ENCODE measurements around the gene GPD2. TPM values are rescaled to one million over a fixed set of nuclear protein-coding genes. Genes with fewer than 3 reads are reported as not detected.

GPD2 gene
- total and polyA plus RNA-seq, 10 of the 15 experiments (the other 5 are each of a cell fraction or from before 2014, with no cell fraction given): 10.0 to 73.5 (median 43.4) TPM

DNA sequence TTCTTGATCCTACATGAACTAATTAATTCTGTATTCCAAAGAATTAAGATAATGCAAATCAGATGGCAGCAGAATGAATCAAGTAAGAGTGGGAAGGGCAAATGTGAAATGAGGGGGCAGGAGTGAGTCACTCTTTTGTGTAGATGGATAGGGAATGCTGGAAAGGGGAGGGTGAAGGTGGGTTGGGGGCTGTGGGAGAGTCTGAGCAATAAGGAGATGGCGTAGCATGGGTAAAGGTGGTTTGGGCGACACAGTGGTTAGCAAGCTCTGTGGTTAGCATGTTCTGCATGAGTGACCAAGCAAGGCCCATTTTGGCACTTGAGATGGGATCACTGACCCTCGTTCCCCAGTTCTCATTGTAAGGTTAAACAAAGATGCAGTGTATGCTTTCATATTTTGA lies 20.4 kb downstream of the GPD2 start (continued):
- TF ChIP-seq HCFC1 (IDR thresholded peaks at IDR 0.05; ENCODE audit: low read length) (no peak), NBN (IDR thresholded peaks at IDR 0.05) (peak; percentile 70; the same call in 1 of the 2 replicates), CREM (IDR thresholded peaks at IDR 0.05; ENCODE audit: low read depth) (peak; percentile 45; the same call in 1 of the 2 replicates), ZNF207 (IDR thresholded peaks at IDR 0.05; ENCODE audit: borderline replicate concordance) (no peak), DPF2 (IDR thresholded peaks at IDR 0.05) (peak; percentile 68; the same call in 1 of the 2 replicates), YBX1 (IDR thresholded peaks at IDR 0.05) (no peak), NR2C2 (IDR thresholded peaks at IDR 0.05; ENCODE audit: borderline replicate concordance, control insufficient read depth, insufficient read length, low read depth) (no peak), SUZ12 (IDR thresholded peaks at IDR 0.05; ENCODE audit: unreplicated experiment) (no peak), ZNF217 (IDR thresholded peaks at IDR 0.05) (no peak), RCOR1 (conservative IDR thresholded peaks at IDR 0.05; ENCODE audit: low read depth, low read length) (no peak), EZH2 (IDR thresholded peaks at IDR 0.05; ENCODE audit: borderline replicate concordance, control insufficient read depth, low read depth, low read length) (no peak), PBX3 (IDR thresholded peaks at IDR 0.05; ENCODE audit: insufficient replicate concordance, low read depth, low read length) (no peak), IRF4 (IDR thresholded peaks at IDR 0.05; ENCODE audit: low read depth, low read length) (peak; percentile 44; the same call in 1 of the 2 replicates), YY1 (IDR thresholded peaks at IDR 0.05; ENCODE audit: low read depth, low read length) (no peak), SMAD1 (IDR thresholded peaks at IDR 0.05; ENCODE audit: low read depth, partially characterized antibody) (no peak), RB1 (IDR thresholded peaks at IDR 0.05; ENCODE audit: borderline replicate concordance) (no peak), STAT1 (conservative IDR thresholded peaks at IDR 0.05) (no peak), E4F1 (IDR thresholded peaks at IDR 0.05; ENCODE audit: borderline replicate concordance, partially characterized antibody) (no peak), ZBED1 (IDR thresholded peaks at IDR 0.05; ENCODE audit: borderline replicate concordance) (no peak), TARDBP (IDR thresholded peaks at IDR 0.05; ENCODE audit: borderline replicate concordance) (no peak), HDAC2 (IDR thresholded peaks at IDR 0.05) (no peak)
- TF ChIP-seq, protein P1, sequence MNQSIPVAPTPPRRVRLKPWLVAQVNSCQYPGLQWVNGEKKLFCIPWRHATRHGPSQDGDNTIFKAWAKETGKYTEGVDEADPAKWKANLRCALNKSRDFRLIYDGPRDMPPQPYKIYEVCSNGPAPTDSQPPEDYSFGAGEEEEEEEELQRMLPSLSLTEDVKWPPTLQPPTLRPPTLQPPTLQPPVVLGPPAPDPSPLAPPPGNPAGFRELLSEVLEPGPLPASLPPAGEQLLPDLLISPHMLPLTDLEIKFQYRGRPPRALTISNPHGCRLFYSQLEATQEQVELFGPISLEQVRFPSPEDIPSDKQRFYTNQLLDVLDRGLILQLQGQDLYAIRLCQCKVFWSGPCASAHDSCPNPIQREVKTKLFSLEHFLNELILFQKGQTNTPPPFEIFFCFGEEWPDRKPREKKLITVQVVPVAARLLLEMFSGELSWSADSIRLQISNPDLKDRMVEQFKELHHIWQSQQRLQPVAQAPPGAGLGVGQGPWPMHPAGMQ (IDR thresholded peaks at IDR 0.05; ENCODE audit: borderline replicate concordance): no peak
- TF ChIP-seq, protein P2, sequence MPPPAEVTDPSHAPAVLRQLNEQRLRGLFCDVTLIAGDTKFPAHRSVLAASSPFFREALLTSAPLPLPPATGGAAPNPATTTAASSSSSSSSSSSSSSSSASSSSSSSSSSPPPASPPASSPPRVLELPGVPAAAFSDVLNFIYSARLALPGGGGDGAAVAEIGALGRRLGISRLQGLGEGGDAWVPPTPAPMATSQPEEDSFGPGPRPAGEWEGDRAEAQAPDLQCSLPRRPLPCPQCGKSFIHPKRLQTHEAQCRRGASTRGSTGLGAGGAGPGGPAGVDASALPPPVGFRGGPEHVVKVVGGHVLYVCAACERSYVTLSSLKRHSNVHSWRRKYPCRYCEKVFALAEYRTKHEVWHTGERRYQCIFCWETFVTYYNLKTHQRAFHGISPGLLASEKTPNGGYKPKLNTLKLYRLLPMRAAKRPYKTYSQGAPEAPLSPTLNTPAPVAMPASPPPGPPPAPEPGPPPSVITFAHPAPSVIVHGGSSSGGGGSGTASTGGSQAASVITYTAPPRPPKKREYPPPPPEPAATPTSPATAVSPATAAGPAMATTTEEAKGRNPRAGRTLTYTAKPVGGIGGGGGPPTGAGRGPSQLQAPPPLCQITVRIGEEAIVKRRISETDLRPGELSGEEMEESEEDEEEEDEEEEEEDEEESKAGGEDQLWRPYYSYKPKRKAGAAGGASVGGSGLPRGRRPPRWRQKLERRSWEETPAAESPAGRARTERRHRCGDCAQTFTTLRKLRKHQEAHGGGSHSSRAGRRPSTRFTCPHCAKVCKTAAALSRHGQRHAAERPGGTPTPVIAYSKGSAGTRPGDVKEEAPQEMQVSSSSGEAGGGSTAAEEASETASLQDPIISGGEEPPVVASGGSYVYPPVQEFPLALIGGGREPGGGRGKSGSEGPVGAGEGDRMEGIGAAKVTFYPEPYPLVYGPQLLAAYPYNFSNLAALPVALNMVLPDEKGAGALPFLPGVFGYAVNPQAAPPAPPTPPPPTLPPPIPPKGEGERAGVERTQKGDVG (CRISPR knock-in tag; IDR thresholded peaks at IDR 0.05): no peak
- TF ChIP-seq, protein P3, sequence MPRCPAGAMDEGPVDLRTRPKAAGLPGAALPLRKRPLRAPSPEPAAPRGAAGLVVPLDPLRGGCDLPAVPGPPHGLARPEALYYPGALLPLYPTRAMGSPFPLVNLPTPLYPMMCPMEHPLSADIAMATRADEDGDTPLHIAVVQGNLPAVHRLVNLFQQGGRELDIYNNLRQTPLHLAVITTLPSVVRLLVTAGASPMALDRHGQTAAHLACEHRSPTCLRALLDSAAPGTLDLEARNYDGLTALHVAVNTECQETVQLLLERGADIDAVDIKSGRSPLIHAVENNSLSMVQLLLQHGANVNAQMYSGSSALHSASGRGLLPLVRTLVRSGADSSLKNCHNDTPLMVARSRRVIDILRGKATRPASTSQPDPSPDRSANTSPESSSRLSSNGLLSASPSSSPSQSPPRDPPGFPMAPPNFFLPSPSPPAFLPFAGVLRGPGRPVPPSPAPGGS (IDR thresholded peaks at IDR 0.05; ENCODE audit: borderline replicate concordance, insufficient read depth, low read depth, low read length, poor library complexity, severe bottlenecking): peak; percentile 65

All from GM12878 (cell line).